Upper lobe of left lung (tissue), 4 donors: Measurements from ENCODE around the gene C20orf144.

Experiments
- EP300 ChIP-seq, 4 donors: sonication (generic); formaldehyde crosslinking; IDR thresholded peaks; one replicate each; pipeline ENCODE4 v1.5.1; 2017; ENCODE audit warnings: antibody characterized with exemption in 4 of 4, control low read depth in 2 of 4
- POLR2A ChIP-seq, 4 donors: fragments of 450-650 bp; IDR thresholded peaks; one replicate each; pipeline ENCODE4 v1.5.1; 2016 to 2017; ENCODE audit warnings: antibody characterized with exemption in 4 of 4, mild to moderate bottlenecking in 2 of 4
- POLR2AphosphoS5 ChIP-seq, 2 donors: sonication (generic); formaldehyde crosslinking; IDR thresholded peaks; one replicate each; pipeline ENCODE4 v1.5.1; 2017; ENCODE audit warnings: antibody characterized with exemption in 2 of 2
- TF ChIP-seq, protein P1 (sequence below), 6 experiments: fragments of 450-650 bp in 4 of 6; fragments of 200-600 bp in 2 of 6; sonication (generic) in 2 of 6; IDR thresholded peaks; one replicate each; pipeline ENCODE4 v1.5.1; 2016 to 2019; ENCODE audit warnings: antibody characterized with exemption in 6 of 6

DNA sequence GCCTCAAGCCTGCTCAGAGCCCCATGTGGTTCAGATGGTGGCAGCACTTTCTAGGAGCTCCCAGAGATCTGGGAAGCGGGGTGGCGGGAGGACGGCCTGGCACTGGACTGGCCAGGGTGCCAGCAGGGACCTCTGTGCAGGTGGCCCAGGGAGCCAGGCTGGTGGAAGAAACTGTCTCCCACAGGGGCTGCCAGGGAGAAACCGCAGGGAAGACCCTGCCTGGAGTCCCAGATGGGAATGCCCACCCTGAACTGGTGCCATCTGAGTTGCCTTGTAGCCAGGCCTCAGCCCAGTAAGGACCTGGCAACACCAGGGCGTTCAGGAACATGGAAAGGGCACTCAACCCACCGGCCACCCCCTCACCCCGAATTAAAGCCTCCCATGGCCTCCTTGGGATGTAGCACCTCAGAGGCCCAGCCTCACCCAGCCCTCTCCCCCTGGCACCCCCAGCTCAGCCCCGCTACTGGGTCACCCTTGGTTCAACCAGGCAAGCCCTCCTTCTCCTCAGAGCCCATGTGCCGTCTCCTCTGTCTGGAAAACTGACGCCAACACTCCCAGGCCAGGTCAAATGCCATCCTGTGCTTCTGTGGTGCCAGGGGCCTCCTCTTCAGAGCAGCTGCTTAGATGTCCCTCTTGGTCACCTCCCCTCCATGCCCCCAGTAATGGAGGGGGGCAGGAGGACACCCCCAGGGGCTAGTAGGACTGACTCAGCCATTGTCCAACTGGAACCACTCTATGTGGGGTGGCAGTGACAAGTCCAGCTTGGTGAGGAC is 5.9 kb upstream of the C20orf144 start:
- no peak for TF ChIP-seq POLR2A (IDR thresholded peaks at IDR 0.05)
- TF ChIP-seq EP300 (IDR thresholded peaks at IDR 0.05) = no peak
- TF ChIP-seq, protein P1, sequence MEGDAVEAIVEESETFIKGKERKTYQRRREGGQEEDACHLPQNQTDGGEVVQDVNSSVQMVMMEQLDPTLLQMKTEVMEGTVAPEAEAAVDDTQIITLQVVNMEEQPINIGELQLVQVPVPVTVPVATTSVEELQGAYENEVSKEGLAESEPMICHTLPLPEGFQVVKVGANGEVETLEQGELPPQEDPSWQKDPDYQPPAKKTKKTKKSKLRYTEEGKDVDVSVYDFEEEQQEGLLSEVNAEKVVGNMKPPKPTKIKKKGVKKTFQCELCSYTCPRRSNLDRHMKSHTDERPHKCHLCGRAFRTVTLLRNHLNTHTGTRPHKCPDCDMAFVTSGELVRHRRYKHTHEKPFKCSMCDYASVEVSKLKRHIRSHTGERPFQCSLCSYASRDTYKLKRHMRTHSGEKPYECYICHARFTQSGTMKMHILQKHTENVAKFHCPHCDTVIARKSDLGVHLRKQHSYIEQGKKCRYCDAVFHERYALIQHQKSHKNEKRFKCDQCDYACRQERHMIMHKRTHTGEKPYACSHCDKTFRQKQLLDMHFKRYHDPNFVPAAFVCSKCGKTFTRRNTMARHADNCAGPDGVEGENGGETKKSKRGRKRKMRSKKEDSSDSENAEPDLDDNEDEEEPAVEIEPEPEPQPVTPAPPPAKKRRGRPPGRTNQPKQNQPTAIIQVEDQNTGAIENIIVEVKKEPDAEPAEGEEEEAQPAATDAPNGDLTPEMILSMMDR (IDR thresholded peaks at IDR 0.05) = no peak
- TF ChIP-seq POLR2AphosphoS5 (IDR thresholded peaks at IDR 0.05) = no peak
